Stomach (tissue), 4 donors: ENCODE results near the gene KRT76.

Source experiments
- CTCF ChIP-seq, 7 experiments: fragments of 450-650 bp in 4 of 7; fragments of 200-600 bp in 3 of 7; sonication (generic) in 3 of 7; IDR thresholded peaks; one replicate each; pipeline ENCODE4 v1.5.1; 2016 to 2019; ENCODE audit warnings: antibody characterized with exemption in 7 of 7, control low read depth in 2 of 7, mild to moderate bottlenecking in 1 of 7
- EP300 ChIP-seq: sonication (generic); formaldehyde crosslinking; IDR thresholded peaks from one replicate; pipeline ENCODE4 v1.6.1; 2017; ENCODE audit warnings: antibody characterized with exemption
- POLR2A ChIP-seq, 4 donors: fragments of 450-650 bp; IDR thresholded peaks; one replicate each; pipeline ENCODE4 v1.6.1; 2016; ENCODE audit warnings: antibody characterized with exemption in 4 of 4, control low read depth in 2 of 4, mild to moderate bottlenecking in 1 of 4, moderate library complexity in 1 of 4
- POLR2AphosphoS5 ChIP-seq, 3 donors: sonication (generic); formaldehyde crosslinking; IDR thresholded peaks; one replicate each; pipeline ENCODE4 v1.6.1; 2016; ENCODE audit warnings: antibody characterized with exemption in 3 of 3

- TF ChIP-seq POLR2AphosphoS5 (IDR thresholded peaks at IDR 0.05) (no peak), CTCF (IDR thresholded peaks at IDR 0.05) (no peak), POLR2A (IDR thresholded peaks at IDR 0.05) (no peak), EP300 (no peak)
Measured at GRCh38 chr12:52802442-52802841, 25.3 kb upstream of the KRT76 start.
